K562 (cell line): ENCODE data around the gene ACSF2. TPM values are rescaled to one million over a fixed set of nuclear protein-coding genes. Genes with fewer than 3 reads are reported as not detected.

ENCODE experiments used
- ATAC-seq: fragments of 200-7000 bp; cut with Tn5 transposase; 3 replicates; pipeline ENCODE4 v1.9.1; 2020; ENCODE audit warnings: moderate library complexity
- BruUV-seq: library from RNA; stranded (reverse); fragments of 400-500 nt; replicated peaks from 2 replicates; lab custom pipeline; 2021; lab: Mats Ljungman, UMichigan
- CTCF ChIA-PET: fragments of 300-600 bp; formaldehyde crosslinking; extraction: SDS; loops from one replicate; lab custom pipeline; 2021; ENCODE audit warnings: low intra/inter-chr PET ratio; lab: Yijun Ruan, JAX
- POLR2A ChIA-PET: fragments of 300-600, 350-650 bp; sonication (Branson Sonifier 250); formaldehyde crosslinking; extraction: SDS; loops from one replicate; lab custom pipeline; 2021; ENCODE audit warnings: antibody characterized with exemption, inconsistent platforms; lab: Yijun Ruan, JAX
- DNase-seq, 4 experiments: peaks; one replicate each; pipeline versions ENCODE4 v3.0.0 to v3.0.0-alpha.2; 2011 to 2018; ENCODE audit warnings: low spot score in 3 of 4, mixed read lengths in 3 of 4; ENCODE audit errors: extremely low read depth in 1 of 4
- FAIRE-seq: peaks from 2 replicates; lab custom pipeline; 2011; peaks lifted over from hg19 to GRCh38; lab: Jason Lieb, UNC
- H2AFZ ChIP-seq: 2 replicates; pipeline ENCODE4 v1.6.0; 2011; ENCODE audit warnings: low read depth, low read length, control low read depth, inconsistent platforms
- H3K27ac ChIP-seq: fragments of 200-600 bp; 3 replicates; pipeline ENCODE4 v1.8.0; 2011; ENCODE audit warnings: low read depth, mild to moderate bottlenecking, control low read depth, inconsistent platforms, low read length, moderate library complexity, mixed read lengths; ENCODE audit errors: extremely low read depth
- H3K27me3 ChIP-seq, 2 experiments: fragments of 300-600 bp in 1 of 2; 2 replicates in 1 of 2; 3 replicates in 1 of 2; pipeline versions ENCODE4 v1.6.0 to v1.8.0; 2011; ENCODE audit warnings: inconsistent platforms in 2 of 2, low read length in 2 of 2, mild to moderate bottlenecking in 1 of 2, mixed read lengths in 1 of 2, moderate library complexity in 1 of 2; ENCODE audit not compliant: control insufficient read depth in 2 of 2, insufficient read depth in 2 of 2
- H3K36me3 ChIP-seq: fragments of 300-600 bp; 3 replicates; pipeline ENCODE4 v1.8.0; 2011; ENCODE audit warnings: mild to moderate bottlenecking, low read length, inconsistent platforms; ENCODE audit not compliant: control insufficient read depth, insufficient read depth
- H3K4me1 ChIP-seq, 2 experiments: fragments of 200-600 bp in 1 of 2; replicated peaks in 1 of 2; 2 replicates in 1 of 2; 3 replicates in 1 of 2; pipeline versions ENCODE4 v1.5.1 to v1.8.0; 2011; ENCODE audit warnings: inconsistent platforms in 2 of 2, low read length in 2 of 2, mild to moderate bottlenecking in 1 of 2, mixed read lengths in 1 of 2, moderate library complexity in 1 of 2; ENCODE audit not compliant: control insufficient read depth in 2 of 2, insufficient read depth in 2 of 2
- H3K4me2 ChIP-seq: 2 replicates; pipeline ENCODE4 v1.6.1; 2011; ENCODE audit warnings: low read length, control low read depth, inconsistent platforms, mixed read lengths; ENCODE audit not compliant: insufficient read depth
- H3K4me3 ChIP-seq: fragments of 200-600 bp; sonication (generic), shearing (Covaris generic); 2 replicates; pipeline ENCODE4 v1.5.1; 2016; ENCODE audit warnings: control low read depth, inconsistent platforms
- H3K79me2 ChIP-seq: fragments of 200-600 bp; 3 replicates; pipeline ENCODE4 v1.8.0; 2011; ENCODE audit warnings: low read length, inconsistent platforms; ENCODE audit not compliant: control insufficient read depth, insufficient read depth
- H3K9ac ChIP-seq, 2 experiments: 2 replicates each; pipeline versions ENCODE4 v1.6.0 to v1.6.1; 2011; ENCODE audit warnings: low read depth in 2 of 2, low read length in 2 of 2, control low read depth in 1 of 2, inconsistent platforms in 1 of 2, mild to moderate bottlenecking in 1 of 2, mixed read lengths in 1 of 2; ENCODE audit not compliant: insufficient read depth in 1 of 2
- H3K9me1 ChIP-seq: one replicate; pipeline ENCODE4 v1.6.0; 2011; ENCODE audit warnings: inconsistent platforms, mild to moderate bottlenecking, low read length, moderate library complexity; ENCODE audit not compliant: control insufficient read depth, insufficient read depth
- H3K9me3 ChIP-seq: replicated peaks from 2 replicates; pipeline ENCODE4 v1.5.1; 2011; ENCODE audit warnings: low read depth, low read length, inconsistent platforms; ENCODE audit not compliant: control insufficient read depth, insufficient read depth
- H4K20me1 ChIP-seq: replicated peaks from 2 replicates; pipeline ENCODE4 v1.6.1; 2011; ENCODE audit warnings: low read length, inconsistent platforms, mixed read lengths; ENCODE audit not compliant: control insufficient read depth, insufficient read depth
- EGR1 ChIP-seq: fragments of 450-650 bp; conservative IDR thresholded peaks from 2 replicates; pipeline ENCODE4 v1.6.1; 2017; ENCODE audit warnings: mild to moderate bottlenecking
- ELK3 ChIP-seq: fragments of 450-650 bp; formaldehyde crosslinking; IDR thresholded peaks from 2 replicates; pipeline ENCODE4 v1.4.0; 2020; ENCODE audit warnings: mild to moderate bottlenecking
- KHSRP ChIP-seq: fragments of 450-650 bp; IDR thresholded peaks from 2 replicates; pipeline ENCODE4 v1.6.1; 2017
- KLF1 ChIP-seq: fragments of 450-650 bp; IDR thresholded peaks from 2 replicates; pipeline ENCODE4 v1.6.1; 2016; ENCODE audit warnings: missing genetic modification characterization, missing compliant biosample characterization
- L3MBTL2 ChIP-seq: fragments of 450-650 bp; IDR thresholded peaks from 2 replicates; pipeline ENCODE4 v1.6.1; 2016; ENCODE audit warnings: mild to moderate bottlenecking, moderate library complexity
- WGBS: fragments of 100-300 bp; shearing (Covaris generic); methylation state at CpG from one replicate; pipeline ENCODE4 v1.1.6; 2016; ENCODE audit warnings: low coverage, mixed read lengths; ENCODE audit not compliant: insufficient coverage; ENCODE audit errors: missing lambda C conversion rate; 5-methylcytosine and 5-hydroxymethylcytosine counted together
- in situ Hi-C: fragments of 300-500 bp; cut with MboI; formaldehyde crosslinking; loops from 4 replicates; pipeline ENCODE4 v1.15.0; 2018; ENCODE audit warnings: inconsistent platforms, mixed read lengths
- intact Hi-C: fragments of 100-400 bp; cut with micrococcal nuclease; formaldehyde crosslinking; loops from 2 replicates; pipeline ENCODE4 v1.14.2; 2022
- polyA plus RNA-seq, 8 experiments: library from polyadenylated mRNA; depleted of rRNA in 4 of 8; stranded (reverse) in 5 of 8; unstranded in 3 of 8; fragments of >200 nt; fragmentation: Nextera tagmentation in 2 of 8; fragmentation: Illumina TruSeq in 1 of 8; extraction: Ambion mirVana in 2 of 8; extraction: Trizol in 1 of 8; gene quantifications; 2 replicates each; pipeline versions ENCODE4 v1.2.1 to v1.2.3, GENCODE V29; 2011 to 2014; ENCODE audit warnings: inconsistent platforms in 1 of 8, missing spikeins in 1 of 8
- total RNA-seq, 7 experiments: library from RNA; depleted of rRNA in 6 of 7; stranded (reverse); fragments of >200 nt in 6 of 7; fragmentation: Illumina TruSeq in 2 of 7; extraction: Trizol in 2 of 7; gene quantifications; 2 replicates each; pipeline versions ENCODE4 v1.2.1 to v1.2.3, GENCODE V29; 2011 to 2021; ENCODE audit warnings: low replicate concordance in 1 of 7

Gene ACSF2
- total and polyA plus RNA-seq, 9 of the 15 experiments (the other 6 are each of a cell fraction or from before 2014, with no cell fraction given): 0.89 to 6.1 (median 3.5) TPM

- H3K27me3 ChIP-seq: peaks cover 27 to 77% of the 10 kb centered on the region in 2 experiments; a peak in 4 of 5 replicates
- H3K9ac ChIP-seq: no peak overlapping the region; a peak in 1 of 4 replicates
- no peaks in the 10 kb centered on the region for H3K36me3 ChIP-seq
- WGBS: 11% methylated on average over 6 of the region's 6 CpGs
- DNase-seq: no peak
- H4K20me1 ChIP-seq: peaks cover 12% of the 10 kb centered on the region
- H3K4me1 ChIP-seq: peaks cover 0 to 25% of the 10 kb centered on the region in 2 experiments; a peak in 2 of 5 replicates
- no peak overlapping the region for H3K4me2 ChIP-seq
- CTCF ChIA-PET: no interaction called here
- no TSS peak for BruUV-seq
- H3K9me1 ChIP-seq: no peaks in the 10 kb centered on the region
- TF ChIP-seq EGR1 (0 out of 2 replicates have a peak, but pooled peaks have one; percentile 5), KLF1 (tag) (no peak)
- no peak for FAIRE-seq
- H3K79me2 ChIP-seq: no peaks in the 10 kb centered on the region
- no peaks in the 10 kb centered on the region for H3K9me3 ChIP-seq
- H3K4me3 ChIP-seq: no peak overlapping the region
- H3K27ac ChIP-seq: no peak overlapping the region
- no peak for ATAC-seq
- H2AFZ ChIP-seq: no peak overlapping the region
- POLR2A ChIA-PET: interaction anchor here (0.6 kb wide), 1 partner anchor 18 kb away, joined by 3 read pairs; no protein-coding TSS in a partner anchor
- intact Hi-C loops (loop anchor here (10.0 kb wide), 1 partner anchor 176 kb away; no protein-coding TSS in a partner anchor), in situ Hi-C loops (no loop called here)
Measured at GRCh38 chr17:50470426-50470825, 44.4 kb downstream of the ACSF2 start.

- Histone ChIP-seq H3K27me3 (peaks cover 27 to 73% of the 10 kb centered on the region in 2 experiments; a peak in 4 of 5 replicates), H3K9ac (peak overlapping the region in 1 of 2 experiments; percentile 24; a peak in 2 of 4 replicates), H2AFZ (no peak overlapping the region), H3K4me2 (no peak overlapping the region), H3K4me3 (no peak overlapping the region), H3K79me2 (no peaks in the 10 kb centered on the region), H3K27ac (no peak overlapping the region), H4K20me1 (peaks cover 12% of the 10 kb centered on the region), H3K9me1 (no peaks in the 10 kb centered on the region), H3K36me3 (no peaks in the 10 kb centered on the region), H3K4me1 (peaks cover 0 to 25% of the 10 kb centered on the region in 2 experiments; a peak in 2 of 5 replicates), H3K9me3 (no peaks in the 10 kb centered on the region)
- ChIA-PET POLR2A (interaction anchor here (0.9 to 1.1 kb wide), 2 partner anchors 12 to 248 kb away, joined by 3 to 6 read pairs; partner anchors contain the start of gene LUC7L3), CTCF (no interaction called here)
- DNase-seq (no peak), ATAC-seq (no peak), FAIRE-seq (no peak)
- TF ChIP-seq KHSRP (no peak), ELK3 (no peak), L3MBTL2 (no peak)
- BruUV-seq: no TSS peak
- intact Hi-C loops: loop anchor here (10.0 kb wide), 1 partner anchor 176 kb away; no protein-coding TSS in a partner anchor
- in situ Hi-C loops: no loop called here
- WGBS: 28% methylated on average over 19 of the region's 22 CpGs
Measured at GRCh38 chr17:50471009-50471905, 45.2 kb downstream of the ACSF2 start.
